Measurements from ENCODE around the gene LINC01488. TPM values are rescaled to one million over a fixed set of nuclear protein-coding genes. Genes with fewer than 3 reads are reported as not detected.

Gene LINC01488
- total RNA-seq, 1 experiment from 2014 or later, result not detected

- Histone ChIP-seq H3K27ac (no peak overlapping the region), H2AFZ (no peak overlapping the region), H3K4me1 (replicated peaks; ENCODE audit: insufficient read depth) (peaks cover 14% of the 10 kb centered on the region), H3K36me3 (ENCODE audit: low read depth) (no peaks in the 10 kb centered on the region), H3K79me2 (ENCODE audit: low read depth) (no peaks in the 10 kb centered on the region), H4K20me1 (ENCODE audit: insufficient read depth) (no peaks in the 10 kb centered on the region), H3K9me2 (ENCODE audit: insufficient read depth) (no peaks in the 10 kb centered on the region), H3K4me2 (no peak overlapping the region), H3K27me3 (ENCODE audit: insufficient read depth, low read depth) (peaks cover 25% of the 10 kb centered on the region), H3F3A (ENCODE audit: insufficient read depth, low read depth) (peaks cover 3% of the 10 kb centered on the region; the same call in 1 of the 2 replicates), H3K4me3 (no peak overlapping the region), H3K9me3 (ENCODE audit: insufficient read depth, low read depth) (no peaks in the 10 kb centered on the region)
- peak in 1 of 2 experiments; percentile 58 for DNase-seq
- TF ChIP-seq EZH2 (IDR thresholded peaks at IDR 0.05; ENCODE audit: low read depth) (no peak), CTCF (conservative IDR thresholded peaks at IDR 0.05) (no peak)
- BruUV-seq (replicated peaks), result no TSS peak
- ChIA-PET CTCF (interaction anchor here (0.5 to 1.2 kb wide), 2 partner anchors 14 to 345 kb away, joined by 3 to 4 read pairs; partner anchors contain the start of gene LINC01488), POLR2A (ENCODE audit: unreplicated experiment) (no interaction called here)
- intact Hi-C loops (cut with micrococcal nuclease; ENCODE audit: unreplicated experiment), result no loop called here
Measured at GRCh38 chr11:69493931-69494821, 12.7 kb downstream of the LINC01488 start.

GRCh38 chr11:69494851-69495250, 13.4 kb downstream of the LINC01488 start:
- Histone ChIP-seq H3K36me3 (ENCODE audit: low read depth) (no peaks in the 10 kb centered on the region), H3F3A (ENCODE audit: insufficient read depth, low read depth) (peaks cover 4% of the 10 kb centered on the region; the same call in 1 of the 2 replicates), H3K9me2 (ENCODE audit: insufficient read depth) (no peaks in the 10 kb centered on the region), H3K4me3 (no peak overlapping the region), H3K27ac (no peak overlapping the region), H3K4me1 (replicated peaks; ENCODE audit: insufficient read depth) (peaks cover 14% of the 10 kb centered on the region), H4K20me1 (ENCODE audit: insufficient read depth) (no peaks in the 10 kb centered on the region), H3K9me3 (ENCODE audit: insufficient read depth, low read depth) (no peaks in the 10 kb centered on the region), H2AFZ (no peak overlapping the region), H3K27me3 (ENCODE audit: insufficient read depth, low read depth) (peaks cover 25% of the 10 kb centered on the region), H3K4me2 (no peak overlapping the region), H3K79me2 (ENCODE audit: low read depth) (no peaks in the 10 kb centered on the region)
- ChIA-PET POLR2A (ENCODE audit: unreplicated experiment) (no interaction called here), CTCF (no interaction called here)
- TF ChIP-seq CTCF (conservative IDR thresholded peaks at IDR 0.05) (no peak), EZH2 (IDR thresholded peaks at IDR 0.05; ENCODE audit: low read depth) (no peak)
- no TSS peak for BruUV-seq (replicated peaks)
- intact Hi-C loops (cut with micrococcal nuclease; ENCODE audit: unreplicated experiment), result loop anchor here (5.0 kb wide), 3 partner anchors 118 to 373 kb away; no protein-coding TSS in a partner anchor
- no peak for DNase-seq

- no peaks in the 10 kb centered on the region for H3K9me3 ChIP-seq (ENCODE audit: insufficient read depth, low read depth)
- no peak overlapping the region for H3K4me2 ChIP-seq
- no peak overlapping the region for H3K27ac ChIP-seq
- H3K4me1 ChIP-seq (replicated peaks; ENCODE audit: insufficient read depth), result peaks cover 14% of the 10 kb centered on the region
- no peak for TF ChIP-seq EZH2 (IDR thresholded peaks at IDR 0.05; ENCODE audit: low read depth)
- no peak for TF ChIP-seq CTCF (conservative IDR thresholded peaks at IDR 0.05)
- no peaks in the 10 kb centered on the region for H3K79me2 ChIP-seq (ENCODE audit: low read depth)
- H3K4me3 ChIP-seq, result no peak overlapping the region
- ChIA-PET CTCF (no interaction called here), POLR2A (ENCODE audit: unreplicated experiment) (no interaction called here)
- intact Hi-C loops (cut with micrococcal nuclease; ENCODE audit: unreplicated experiment), result loop anchor here (5.0 kb wide), 3 partner anchors 118 to 373 kb away; no protein-coding TSS in a partner anchor
- peaks cover 25% of the 10 kb centered on the region for H3K27me3 ChIP-seq (ENCODE audit: insufficient read depth, low read depth)
- H3K36me3 ChIP-seq (ENCODE audit: low read depth), result no peaks in the 10 kb centered on the region
- BruUV-seq (replicated peaks), result no TSS peak
- H4K20me1 ChIP-seq (ENCODE audit: insufficient read depth), result no peaks in the 10 kb centered on the region
- no peak for DNase-seq
- H3K9me2 ChIP-seq (ENCODE audit: insufficient read depth), result no peaks in the 10 kb centered on the region
- peaks cover 4% of the 10 kb centered on the region; the same call in 1 of the 2 replicates for H3F3A ChIP-seq (ENCODE audit: insufficient read depth, low read depth)
- H2AFZ ChIP-seq, result no peak overlapping the region
Measured at GRCh38 chr11:69495441-69496201, 14.2 kb downstream of the LINC01488 start.

Measured in PC-9 (cell line).